ENCODE measurements around the gene EIF3A. TPM values are rescaled to one million over a fixed set of nuclear protein-coding genes. Genes with fewer than 3 reads are reported as not detected.

Gene EIF3A
- total and polyA plus RNA-seq, 12 donors, result 26.0 to 197 (median 93.3) TPM

GRCh38 chr10:119070395-119071165, 10.0 kb downstream of the EIF3A start:
- Histone ChIP-seq H3K4me1 (replicated peaks in 1 of 2) (peaks cover 0 to 5% of the 10 kb centered on the region in 2 donors), H3K27ac (no peak overlapping the region), H3K36me3 (replicated peaks in 1 of 2) (peaks cover 0 to 70% of the 10 kb centered on the region in 2 donors), H3K9me3 (replicated peaks in 1 of 3) (no peaks in the 10 kb centered on the region), H3K4me3 (no peak overlapping the region), H3K27me3 (no peaks in the 10 kb centered on the region)
- no peak for DNase-seq
- 91 to 96% (median 94%) methylated on average over 9 of the region's 9 CpGs for WGBS, 4 donors
- TF ChIP-seq POLR2A (IDR thresholded peaks at IDR 0.05) (no peak), CTCF (IDR thresholded peaks at IDR 0.05) (no peak)
- intact Hi-C loops (cut with DNase I), result no loop called here

- H3K4me3 ChIP-seq, result no peak overlapping the region
- H3K36me3 ChIP-seq (replicated peaks in 1 of 2), result peaks cover 0 to 93% of the 10 kb centered on the region in 2 donors
- H3K9me3 ChIP-seq (replicated peaks in 1 of 3), result no peaks in the 10 kb centered on the region
- WGBS, 4 donors, result 86 to 93% (median 93%) methylated on average over 2 of the region's 2 CpGs
- no peaks in the 10 kb centered on the region for H3K27me3 ChIP-seq
- intact Hi-C loops (cut with DNase I), result no loop called here
- H3K27ac ChIP-seq, result no peak overlapping the region
- no peak for TF ChIP-seq CTCF (IDR thresholded peaks at IDR 0.05)
- no peak for TF ChIP-seq POLR2A (IDR thresholded peaks at IDR 0.05)
- no peak for DNase-seq
- H3K4me1 ChIP-seq (replicated peaks in 1 of 2), result no peaks in the 10 kb centered on the region
These were observed 18.7 kb downstream of the EIF3A start for GRCh38 chr10:119061926-119062325.

GRCh38 chr10:119061352-119061751, 19.3 kb downstream of the EIF3A start:
- intact Hi-C loops (cut with DNase I), result no loop called here
- Histone ChIP-seq H3K4me1 (replicated peaks in 1 of 2) (no peaks in the 10 kb centered on the region), H3K36me3 (replicated peaks in 1 of 2) (peaks cover 0 to 93% of the 10 kb centered on the region in 2 donors), H3K27ac (no peak overlapping the region), H3K9me3 (replicated peaks in 1 of 3) (no peaks in the 10 kb centered on the region), H3K4me3 (no peak overlapping the region), H3K27me3 (no peaks in the 10 kb centered on the region)
- no peak for DNase-seq
- WGBS, 4 donors, result 73 to 80% (median 77%) methylated on average over 1 of the region's 1 CpG
- TF ChIP-seq POLR2A (IDR thresholded peaks at IDR 0.05), result no peak
- no peak for TF ChIP-seq CTCF (IDR thresholded peaks at IDR 0.05)

GRCh38 chr10:119060107-119060506, 20.5 kb downstream of the EIF3A start:
- TF ChIP-seq POLR2A (IDR thresholded peaks at IDR 0.05), result no peak
- no peak for TF ChIP-seq CTCF (IDR thresholded peaks at IDR 0.05)
- DNase-seq, result no peak
- Histone ChIP-seq H3K36me3 (replicated peaks in 1 of 2) (peaks cover 0 to 96% of the 10 kb centered on the region in 2 donors), H3K4me3 (no peak overlapping the region), H3K27ac (no peak overlapping the region), H3K27me3 (no peaks in the 10 kb centered on the region), H3K9me3 (replicated peaks in 1 of 3) (no peaks in the 10 kb centered on the region), H3K4me1 (replicated peaks in 1 of 2) (no peaks in the 10 kb centered on the region)
- 90 to 97% (median 94%) methylated on average over 1 of the region's 1 CpG for WGBS, 4 donors
- intact Hi-C loops (cut with DNase I), result no loop called here
